Activated gamma-delta T cell (primary cell): ENCODE data around the gene ATG3.
"Not testable (repeated sequence)": the region's sequence is repeated elsewhere in the genome, so short reads cannot be mapped to it uniquely, and the experiment has no call there.

ENCODE experiments used
- DNase-seq: peaks from one replicate; lab custom pipeline; 2025; lab: John Stamatoyannopoulos, UW

The ATG3 gene

DNA sequence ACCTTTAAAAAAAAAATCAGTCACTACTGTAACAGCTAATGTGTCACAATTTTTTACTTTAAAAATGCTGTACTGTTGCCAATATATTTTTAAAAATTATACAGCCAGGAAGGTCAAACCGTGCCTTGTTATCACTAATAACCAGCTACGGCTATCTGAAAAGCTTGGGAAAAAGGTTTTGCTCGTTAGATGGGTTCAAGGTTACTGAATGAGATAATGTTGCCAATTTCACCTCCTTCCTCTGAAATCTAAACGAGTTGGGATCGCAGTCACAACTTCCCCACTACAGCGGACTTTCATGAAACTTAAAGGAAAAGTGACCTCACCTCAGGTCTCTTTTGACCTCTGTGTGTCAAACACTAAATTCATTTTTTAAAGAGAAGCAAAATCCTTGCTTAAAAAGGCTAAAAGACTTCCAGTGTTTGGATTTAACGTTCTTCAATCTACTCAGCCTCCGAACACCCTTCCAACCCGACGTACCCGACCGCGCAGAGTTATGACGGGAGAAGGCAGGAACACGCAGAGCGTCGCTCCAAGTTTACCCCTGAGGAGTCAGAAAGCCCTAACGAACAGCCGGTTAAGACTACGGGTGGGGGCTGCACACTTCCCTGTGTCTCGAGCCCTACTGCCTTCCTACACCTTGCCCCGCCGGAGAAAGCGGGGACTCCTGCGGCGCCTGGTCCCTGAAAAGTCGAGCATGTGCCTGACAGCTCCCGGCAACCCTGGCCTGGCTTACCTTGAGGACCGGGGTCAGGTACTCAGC is 860 bp downstream of the ATG3 start:
- no peak for DNase-seq

DNA sequence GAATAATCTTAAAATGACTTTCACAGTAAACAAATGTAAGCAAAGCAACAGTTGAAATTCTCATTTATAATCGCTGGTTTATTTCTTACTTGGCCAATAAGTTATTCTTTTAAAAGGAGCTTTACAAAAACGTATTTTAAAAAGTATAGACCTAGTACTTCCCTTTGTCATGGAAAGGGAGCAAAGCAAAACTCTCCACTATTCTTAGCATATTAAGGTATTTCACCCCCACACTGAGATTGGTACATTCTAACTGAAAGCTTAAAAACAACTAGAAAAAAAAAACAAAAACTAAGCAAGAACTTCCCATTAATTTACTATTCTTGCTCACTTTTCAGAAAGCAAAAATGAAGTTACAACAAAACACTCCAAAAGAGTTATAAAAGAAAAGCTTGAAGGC is 1.5 kb downstream of the ATG3 start:
- DNase-seq = no peak

DNA sequence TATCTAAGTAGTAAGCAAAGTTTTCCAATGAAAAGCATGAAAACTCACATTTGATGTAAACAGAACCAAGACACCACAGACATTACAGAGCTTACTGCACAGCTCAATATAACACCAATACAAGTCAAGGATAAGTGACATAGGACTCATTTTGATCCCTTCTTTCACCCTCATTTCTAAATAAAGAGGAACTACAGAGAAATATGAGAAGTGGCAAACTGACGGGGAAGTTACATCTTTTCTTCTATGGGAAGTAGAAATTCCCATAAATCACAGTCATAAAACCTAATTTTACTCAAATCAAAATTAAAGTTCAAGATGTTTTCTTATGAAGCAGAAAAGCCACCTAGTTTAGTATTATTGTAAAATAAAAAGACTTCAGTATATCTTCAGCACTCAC is 3.8 kb downstream of the ATG3 start:
- no peak for DNase-seq

DNA sequence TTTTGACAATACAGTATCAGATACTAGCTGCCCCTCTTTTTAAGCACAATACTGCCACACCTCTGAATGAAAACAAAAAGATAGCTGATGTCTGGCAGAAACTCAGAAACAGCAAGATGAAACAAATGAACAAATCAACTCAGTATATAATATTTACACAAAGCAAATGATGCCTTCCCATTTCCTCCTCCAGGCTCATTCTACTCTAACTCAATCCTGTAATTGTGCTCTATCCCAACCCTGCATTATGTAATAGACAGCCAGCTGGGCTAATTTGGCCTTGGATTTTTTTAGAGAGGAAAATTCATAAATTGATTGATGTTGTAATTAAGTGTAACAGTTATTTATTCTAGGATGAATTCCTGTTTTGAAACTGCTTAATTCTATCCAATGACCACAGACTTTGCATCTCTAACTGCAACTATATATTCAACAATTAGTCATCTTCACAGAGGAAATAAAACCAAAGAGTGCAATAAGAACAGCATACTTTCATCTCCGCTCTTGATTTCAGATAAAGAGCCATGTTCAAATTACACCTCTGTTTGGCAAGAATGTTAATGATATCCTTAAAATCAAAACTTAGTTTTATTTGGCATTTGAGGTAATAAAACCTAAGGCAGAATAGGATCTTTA is 6.1 kb downstream of the ATG3 start:
- DNase-seq = no peak

DNA sequence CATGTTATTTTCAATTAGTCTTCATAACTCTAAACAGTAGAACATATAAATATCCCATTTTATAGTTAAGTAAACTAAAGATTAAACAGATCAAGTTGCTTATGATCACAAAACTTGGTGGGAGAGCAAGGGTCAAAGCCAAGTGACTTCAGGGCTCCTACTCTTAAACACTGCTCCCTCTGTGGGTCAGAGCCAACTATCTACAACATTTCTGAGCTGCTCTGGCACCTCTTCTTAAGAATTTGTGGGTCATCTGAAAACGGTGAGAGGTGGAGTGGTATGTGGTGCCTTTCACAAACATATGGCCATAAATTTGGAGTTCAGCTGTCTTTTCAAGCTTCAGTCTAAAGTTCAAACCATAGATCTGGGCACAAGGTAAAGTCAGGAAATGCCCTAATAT is 10.9 kb downstream of the ATG3 start:
- DNase-seq = no peak

DNA sequence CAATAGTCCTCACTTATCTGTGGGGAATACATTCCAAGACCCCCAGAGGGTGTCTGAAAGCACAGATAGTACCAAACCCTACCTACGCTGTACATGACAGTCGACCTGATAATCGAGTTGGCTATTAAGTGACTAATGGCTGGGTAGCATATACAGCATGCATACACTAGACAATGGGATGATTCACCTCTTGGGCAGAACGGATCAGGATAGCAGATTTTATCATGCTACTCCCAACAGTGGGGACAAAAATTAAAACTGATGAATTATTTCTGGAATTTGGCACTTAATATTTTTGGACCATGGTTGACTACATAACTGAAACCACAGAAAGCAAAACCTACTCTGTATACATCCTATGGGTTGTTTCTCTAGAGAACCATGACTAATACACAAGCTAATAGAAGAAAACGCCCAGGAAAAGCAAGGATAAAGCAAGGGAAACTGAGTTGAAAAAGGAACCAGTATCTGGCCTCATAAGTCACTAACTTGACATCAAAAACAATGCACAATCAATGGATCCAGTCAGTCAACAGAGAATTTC is 15.5 kb downstream of the ATG3 start:
- no peak for DNase-seq

DNA sequence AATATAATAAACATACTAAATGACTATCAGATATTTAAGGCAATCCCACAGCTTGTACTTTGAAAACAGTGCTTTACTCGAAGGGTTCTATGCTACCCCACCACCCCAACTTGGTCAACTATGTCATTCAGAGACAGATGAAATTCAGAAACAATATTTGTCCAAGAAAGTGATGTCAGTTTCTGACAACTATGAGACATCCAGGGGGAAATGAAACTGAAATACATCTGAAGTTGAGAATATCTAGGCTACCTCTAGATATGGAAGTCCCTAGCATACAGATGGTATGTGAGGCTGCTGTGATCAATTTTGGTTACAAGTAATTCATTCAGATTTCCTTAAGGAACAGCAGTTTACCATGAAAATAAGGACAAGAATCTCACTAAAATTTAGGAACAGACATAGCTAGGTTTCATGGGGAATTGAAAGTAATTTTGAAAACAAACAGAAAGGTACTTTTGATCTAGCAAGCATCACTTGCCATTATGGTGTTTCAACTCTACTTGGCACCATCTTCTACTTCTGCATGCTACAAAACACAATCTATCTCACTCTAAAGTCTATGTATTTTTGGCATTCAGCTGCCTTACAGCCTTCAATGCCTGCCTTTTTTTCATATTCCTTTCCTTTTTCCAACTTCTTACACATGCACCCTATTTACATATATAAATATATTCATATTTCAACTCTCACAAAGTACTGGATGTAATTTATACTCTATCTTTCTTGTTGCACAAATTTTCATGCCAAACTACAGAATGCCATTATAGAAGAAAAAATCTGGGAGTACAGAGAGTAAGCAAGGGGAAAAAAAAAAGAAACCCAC is 21.7 kb downstream of the ATG3 start:
- no peak for DNase-seq

DNA sequence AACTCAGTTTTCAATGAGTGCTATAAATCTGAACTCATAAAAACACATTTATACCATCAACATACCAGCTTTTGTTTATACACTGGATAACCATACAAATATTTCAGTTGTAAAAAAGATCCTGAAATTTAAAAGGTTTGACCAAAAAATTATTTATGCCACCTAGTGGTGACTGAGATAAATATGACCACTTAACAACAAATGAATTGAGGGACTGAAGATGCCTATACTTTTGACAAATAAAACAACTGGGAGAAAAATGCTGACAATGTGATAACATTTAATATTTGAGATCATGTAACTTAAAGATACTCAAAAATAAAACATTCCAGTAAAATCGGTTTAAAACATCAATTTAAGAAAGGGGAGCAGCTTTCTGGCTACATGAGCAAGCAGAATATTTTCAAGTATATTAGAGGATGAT is 30.4 kb downstream of the ATG3 start:
- no peak for DNase-seq

DNA sequence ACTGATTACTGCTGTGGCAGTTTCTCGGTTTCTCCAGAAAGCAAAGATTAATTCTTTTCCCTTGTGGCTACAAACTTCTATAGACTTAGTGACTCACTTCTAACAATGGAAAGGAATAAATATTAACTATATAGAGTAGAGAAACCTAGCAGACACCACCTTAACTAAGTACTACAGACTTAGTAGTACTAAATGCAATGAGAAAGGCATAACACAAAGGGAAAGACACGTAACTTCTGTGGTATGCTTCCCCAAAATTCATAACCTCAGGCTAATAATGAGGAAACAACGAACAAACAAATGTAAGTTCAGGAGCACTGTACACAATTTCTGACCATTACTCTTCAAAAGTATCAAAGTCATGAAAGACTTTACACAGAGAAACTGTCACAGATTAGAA is 31.2 kb downstream of the ATG3 start:
- DNase-seq = no peak

DNA sequence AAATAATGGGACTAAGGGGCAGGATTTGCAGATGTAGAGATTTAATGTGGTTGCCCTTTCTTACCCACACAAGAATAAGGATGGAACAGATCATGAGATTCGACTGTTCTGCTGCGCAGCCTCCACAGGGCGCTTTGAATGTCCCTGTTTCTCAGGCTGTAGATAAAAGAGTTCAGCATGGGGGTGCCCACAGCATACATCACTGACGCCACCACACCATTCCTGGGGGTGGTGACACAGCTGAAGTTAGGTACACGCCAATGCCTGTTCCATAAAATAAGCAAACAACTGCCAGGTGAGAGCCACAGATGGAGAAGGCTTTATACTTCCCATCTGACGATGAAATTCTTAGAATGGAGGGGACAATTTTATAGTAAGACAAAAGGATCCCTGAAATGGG is 37.6 kb downstream of the ATG3 start:
- not testable (repeated sequence) for DNase-seq

DNA sequence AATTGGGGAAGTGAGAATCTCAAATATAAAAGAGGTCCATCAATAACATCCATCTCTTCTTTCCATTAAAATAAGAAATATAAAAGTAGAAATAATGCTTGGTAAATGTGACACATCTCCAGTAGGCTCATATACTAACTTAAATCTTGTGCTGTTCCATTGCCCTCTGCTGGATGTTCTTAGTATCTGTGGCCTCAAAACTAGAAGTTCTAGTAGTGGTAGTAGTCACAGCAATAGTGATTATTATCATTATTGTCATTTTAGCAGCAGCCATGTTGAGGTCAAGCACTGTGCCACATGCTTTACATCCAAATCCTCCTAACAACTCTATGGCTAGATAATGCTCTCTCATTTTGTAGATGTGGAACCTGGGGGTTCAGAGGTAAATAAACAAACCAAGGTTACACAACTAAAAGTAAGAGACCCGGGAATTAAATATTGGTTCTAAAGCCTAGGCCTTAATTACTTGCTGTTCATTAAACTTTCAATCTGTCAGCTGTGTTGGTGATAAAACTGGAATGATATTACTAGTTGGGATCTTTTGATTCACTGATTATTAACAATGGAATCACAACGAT is 42.2 kb downstream of the ATG3 start:
- DNase-seq = no peak

DNA sequence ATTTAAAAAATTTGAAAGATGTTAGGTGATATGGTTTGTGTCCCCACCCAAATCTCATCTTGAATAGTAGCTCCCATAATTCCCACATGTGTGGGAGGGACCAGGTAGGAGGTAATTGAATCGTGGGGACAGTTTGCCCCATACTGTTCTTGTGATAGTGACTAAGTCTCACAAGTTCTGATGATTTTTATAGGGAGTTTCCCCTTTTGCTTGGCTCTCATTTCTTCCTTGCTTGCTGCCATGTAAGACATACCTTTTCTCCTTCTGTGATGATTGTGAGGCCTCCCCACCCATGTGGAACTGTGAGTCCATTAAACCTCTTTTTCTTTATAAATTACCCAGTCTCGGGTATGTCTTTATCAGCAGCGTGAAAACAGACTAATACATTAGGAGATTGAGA is 42.8 kb downstream of the ATG3 start:
- not testable (repeated sequence) for DNase-seq

DNA sequence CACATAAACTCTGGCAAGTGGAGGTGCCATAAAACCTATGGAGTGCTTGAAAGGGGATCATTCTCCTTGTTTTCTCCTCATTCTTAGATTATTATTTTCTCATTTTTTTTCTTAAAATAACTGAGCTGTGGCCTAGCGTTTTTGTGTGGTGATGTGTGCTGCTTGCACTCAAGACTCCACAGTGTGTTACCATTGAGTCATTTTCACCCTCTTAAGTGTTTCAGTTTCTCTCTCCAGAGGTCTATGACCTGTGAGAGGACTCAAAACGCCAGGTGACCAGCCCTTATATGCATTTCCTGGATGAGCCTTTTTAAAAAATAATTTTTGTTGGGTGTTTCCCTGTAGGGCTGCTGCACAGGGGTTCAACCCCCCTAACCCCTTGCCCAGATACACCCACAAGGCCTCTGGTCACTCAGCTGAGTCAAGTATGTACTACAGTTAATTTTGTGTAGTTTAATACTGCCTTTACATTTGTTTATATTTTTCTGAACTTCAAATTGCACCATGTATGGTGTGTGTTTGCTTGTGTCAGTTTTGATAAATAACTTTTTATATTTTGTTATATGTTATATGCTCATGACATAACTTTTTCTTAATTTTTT is 47.1 kb downstream of the ATG3 start:
- no peak for DNase-seq

DNA sequence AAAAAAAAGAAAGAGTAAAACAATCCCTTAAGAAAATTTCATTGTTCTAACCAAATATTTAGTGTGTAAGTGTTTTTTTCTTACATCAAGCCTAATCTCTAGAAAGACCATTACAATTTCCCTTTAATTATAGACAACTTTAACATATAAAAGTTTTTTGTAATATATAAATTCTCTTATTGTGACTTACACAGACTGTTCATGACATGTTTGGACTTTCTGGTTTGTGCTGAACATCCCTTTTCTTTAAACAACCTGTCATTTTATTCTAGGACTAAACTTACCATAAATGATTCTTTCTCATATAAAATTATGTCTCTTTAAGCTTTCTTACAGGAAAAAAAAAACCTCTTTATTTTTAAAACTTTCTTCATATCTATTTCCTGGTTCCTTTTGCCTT is 49.4 kb downstream of the ATG3 start:
- no peak for DNase-seq

DNA sequence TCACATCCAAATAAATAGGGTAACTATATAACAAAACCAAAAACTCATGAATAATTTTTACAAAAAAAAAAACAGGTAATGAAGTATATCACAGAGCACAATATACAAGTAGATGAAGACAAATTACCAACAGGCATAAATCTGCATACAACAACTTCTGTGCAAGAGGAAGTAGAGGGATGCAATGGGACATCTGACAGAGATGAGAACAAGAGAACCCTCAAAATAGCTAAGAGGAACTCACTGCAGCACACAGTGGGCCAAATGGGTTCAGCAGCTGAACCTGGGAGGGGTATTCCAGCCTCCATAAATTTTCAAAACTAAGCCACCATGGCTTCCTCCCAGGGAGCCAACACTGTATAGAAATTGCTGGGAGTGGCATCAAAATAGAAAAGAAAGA is 52.9 kb downstream of the ATG3 start:
- DNase-seq = no peak

DNA sequence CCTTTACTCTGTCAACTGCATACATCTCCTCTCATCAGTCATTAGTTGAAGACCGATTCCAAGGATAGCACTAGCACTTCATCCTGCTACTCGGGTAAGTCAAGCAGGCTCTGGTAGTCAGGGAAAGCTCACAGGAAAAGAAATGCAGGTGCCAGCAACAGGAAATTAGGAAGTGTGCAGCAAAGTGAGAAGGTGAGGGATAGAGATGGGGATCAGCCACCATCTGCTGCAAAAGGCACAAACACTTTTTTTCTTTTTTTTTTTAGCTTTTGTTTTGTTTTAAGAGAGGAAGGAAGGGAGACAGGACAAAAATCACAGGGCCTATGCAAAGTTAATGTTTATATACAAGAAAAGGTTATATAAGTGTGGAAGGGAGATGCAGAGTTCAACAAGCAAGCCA is 53.5 kb downstream of the ATG3 start:
- DNase-seq = no peak

DNA sequence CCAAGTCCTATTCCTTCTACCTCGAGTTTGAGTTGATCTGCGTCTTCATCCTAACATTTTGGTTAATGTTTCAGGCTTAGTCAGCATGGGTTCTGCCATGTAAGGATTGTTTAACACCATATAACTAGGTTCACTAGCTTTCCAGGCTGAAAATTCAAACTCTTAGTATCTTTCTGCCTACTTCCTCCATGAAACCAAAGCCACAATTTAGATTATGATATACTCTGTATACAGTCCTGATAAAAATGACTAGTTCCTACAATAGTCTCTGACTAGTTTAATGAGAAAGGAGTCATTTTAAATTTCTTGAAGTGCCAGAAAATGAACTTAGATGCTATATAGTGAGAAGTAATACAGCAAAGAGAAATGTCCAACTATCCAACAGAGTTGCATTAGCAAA is 55.9 kb downstream of the ATG3 start:
- DNase-seq = no peak

DNA sequence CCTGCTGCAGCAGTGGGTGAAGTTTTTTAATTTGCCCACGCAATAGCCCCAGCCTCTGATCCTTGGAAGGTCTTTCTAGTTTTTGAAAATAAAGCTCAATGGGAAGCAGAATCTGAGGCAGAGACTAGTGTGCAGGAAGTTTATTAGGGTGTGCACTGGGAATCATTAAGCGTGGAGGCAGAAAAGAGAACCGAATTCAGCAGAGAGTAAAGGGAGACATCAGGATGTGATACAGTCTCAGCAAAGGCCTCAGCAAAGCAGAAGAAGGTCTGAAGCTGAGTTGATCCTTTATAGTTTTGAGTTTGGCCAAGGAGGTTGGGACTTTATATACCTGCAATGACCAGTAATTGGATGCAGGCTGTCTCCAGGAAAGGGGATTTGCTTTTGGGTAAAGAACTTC is 57.6 kb downstream of the ATG3 start:
- no peak for DNase-seq

DNA sequence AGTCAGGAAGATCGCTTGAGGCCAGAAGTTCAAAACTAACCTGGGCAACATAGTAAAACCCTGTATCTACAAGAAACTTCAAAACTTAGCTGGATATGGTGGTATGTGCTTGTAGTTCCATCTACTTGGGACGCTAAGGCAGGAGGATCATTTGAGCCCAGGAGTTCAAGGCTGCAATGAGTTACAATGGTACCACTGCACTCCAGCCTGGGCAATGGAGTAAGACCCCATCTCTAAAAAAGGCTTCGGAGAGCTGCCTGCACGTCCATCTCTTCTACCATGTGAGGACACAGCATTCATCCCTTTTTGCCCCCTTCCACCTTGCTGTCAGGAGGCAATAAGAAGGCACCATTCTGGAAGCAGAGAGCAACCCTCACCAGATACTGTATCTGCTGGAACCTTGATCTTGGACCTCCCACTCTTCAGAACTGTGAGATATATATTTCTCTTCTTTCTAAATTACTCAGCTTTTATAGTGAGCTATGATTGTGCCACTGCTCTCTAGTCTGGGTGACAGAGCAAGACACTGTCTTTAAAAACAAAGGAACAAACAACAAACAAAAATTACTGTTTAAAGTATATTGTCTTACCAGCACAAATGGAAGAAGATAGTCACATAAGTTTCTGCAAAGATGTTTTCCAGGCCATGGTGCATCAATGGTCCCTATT is 58.3 kb downstream of the ATG3 start:
- no peak for DNase-seq

DNA sequence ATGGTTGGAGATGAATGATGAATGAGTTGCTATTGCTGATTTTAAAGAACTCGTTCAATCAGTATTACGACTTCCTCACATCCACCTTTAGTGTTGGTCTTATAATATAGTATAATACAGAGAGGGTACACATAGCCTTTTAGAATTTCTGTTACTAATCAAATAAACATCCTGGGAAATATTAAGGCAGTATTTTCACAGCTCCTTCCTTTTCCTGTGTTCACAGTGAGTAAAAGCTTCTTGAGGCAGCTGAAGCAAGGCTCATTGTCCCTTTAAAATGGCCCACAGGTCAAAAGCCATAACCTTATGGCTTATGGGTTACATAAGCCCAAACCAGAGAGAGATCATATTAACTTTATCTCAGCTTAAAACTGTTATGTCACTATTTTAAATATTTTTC is 61.1 kb downstream of the ATG3 start:
- DNase-seq = no peak
